A549 (cell line): Measurements from ENCODE around the gene PGK2. TPM values are rescaled to one million over a fixed set of nuclear protein-coding genes. Genes with fewer than 3 reads are reported as not detected.

Experiments used
- ATAC-seq, 2 experiments: fragments of 200-7000 bp in 1 of 2; fragments of >200 bp in 1 of 2; cut with Nextera tagmentation in 1 of 2; cut with Tn5 transposase in 1 of 2; 3 replicates each; pipeline versions ENCODE4 v1.8.0 to v1.9.1; 2018 to 2020; ENCODE audit warnings: mild to moderate bottlenecking in 1 of 2, moderate library complexity in 1 of 2
- CTCF ChIA-PET: fragments of 300-600 bp; sonication (Branson Sonifier 250); formaldehyde crosslinking; extraction: SDS; loops from one replicate; lab custom pipeline; 2021; ENCODE audit warnings: antibody characterized with exemption, inconsistent platforms; lab: Yijun Ruan, JAX
- POLR2A ChIA-PET: fragments of 350-600 bp; formaldehyde crosslinking; extraction: SDS; loops from one replicate; lab custom pipeline; 2021; ENCODE audit warnings: antibody characterized with exemption, inconsistent platforms; lab: Yijun Ruan, JAX
- DNase-seq, 2 experiments: peaks; one replicate each; pipeline versions ENCODE4 v3.0.0 to v3.0.0-alpha.2; 2011 to 2016; ENCODE audit warnings: low read depth in 1 of 2, low spot score in 1 of 2
- FAIRE-seq: peaks from 2 replicates; lab custom pipeline; 2011; peaks lifted over from hg19 to GRCh38; lab: Jason Lieb, UNC
- H3K27ac ChIP-seq, 2 experiments: fragments of >200 bp; sonication (Bioruptor Twin); formaldehyde crosslinking; 3 replicates each; pipeline ENCODE4 v1.5.1; 2016 to 2017
- H3K4me1 ChIP-seq: fragments of >200 bp; sonication (Bioruptor Twin); formaldehyde crosslinking; 3 replicates; pipeline ENCODE4 v1.6.1; 2016
- H3K4me2 ChIP-seq: fragments of >200 bp; sonication (Bioruptor Twin); formaldehyde crosslinking; 3 replicates; pipeline ENCODE4 v1.6.1; 2016
- H3K4me3 ChIP-seq: fragments of >200 bp; sonication (Bioruptor Twin); formaldehyde crosslinking; 3 replicates; pipeline ENCODE4 v1.5.1; 2016
- H3K9me3 ChIP-seq: fragments of >200 bp; sonication (Bioruptor Twin); formaldehyde crosslinking; 3 replicates; pipeline ENCODE4 v1.6.1; 2016
- BCL3 ChIP-seq: fragments of >200 bp; sonication (Bioruptor Twin); formaldehyde crosslinking; IDR thresholded peaks from 3 replicates; pipeline ENCODE4 v1.6.1; 2016
- CBX2 ChIP-seq: fragments of 200-600 bp; sonication (generic); IDR thresholded peaks from 2 replicates; pipeline ENCODE4 v1.6.1; 2016; ENCODE audit warnings: low read depth, mild to moderate bottlenecking, borderline replicate concordance
- CEBPB ChIP-seq, 2 experiments: fragments of >200 bp in 1 of 2; sonication (Bioruptor Twin) in 1 of 2; formaldehyde crosslinking in 1 of 2; IDR thresholded peaks; 2 replicates each; pipeline ENCODE4 v1.6.1; 2012 to 2016
- CHD2 ChIP-seq: fragments of 150-350 bp; IDR thresholded peaks from 2 replicates; pipeline ENCODE4 v1.6.1; 2014; ENCODE audit warnings: low read length; ENCODE audit not compliant: partially characterized antibody
- EP300 ChIP-seq, 2 experiments: fragments of >200 bp; sonication (Bioruptor Twin); formaldehyde crosslinking; IDR thresholded peaks; 2 replicates in 1 of 2; 3 replicates in 1 of 2; pipeline ENCODE4 v1.6.1; 2016 to 2017
- FOXS1 ChIP-seq: fragments of 250-450 bp; sonication (Bioruptor Pico); IDR thresholded peaks from 2 replicates; pipeline ENCODE4 v1.5.0; 2020; ENCODE audit warnings: mild to moderate bottlenecking, moderate library complexity
- HOXA7 ChIP-seq: fragments of 250-450 bp; sonication (Bioruptor Pico); IDR thresholded peaks from 2 replicates; pipeline ENCODE4 v1.5.0; 2020; ENCODE audit warnings: mild to moderate bottlenecking, moderate library complexity
- HOXB13 ChIP-seq: fragments of 250-450 bp; sonication (Bioruptor Pico); IDR thresholded peaks from 2 replicates; pipeline ENCODE4 v1.5.0; 2020; ENCODE audit warnings: low read depth, mild to moderate bottlenecking, moderate library complexity
- JUNB ChIP-seq: fragments of >200 bp; sonication (Bioruptor Twin); formaldehyde crosslinking; IDR thresholded peaks from 2 replicates; pipeline ENCODE4 v1.6.1; 2016
- KDM5A ChIP-seq: fragments of 200-600 bp; sonication (generic); IDR thresholded peaks from 2 replicates; pipeline ENCODE4 v1.6.1; 2016; ENCODE audit warnings: antibody characterized with exemption, mild to moderate bottlenecking
- NR3C1 ChIP-seq: fragments of >200 bp; sonication (Bioruptor Twin); formaldehyde crosslinking; IDR thresholded peaks from 3 replicates; pipeline ENCODE4 v1.6.1; 2017
- PBX3 ChIP-seq: IDR thresholded peaks from 2 replicates; pipeline ENCODE4 v1.6.1; 2012
- POLR2A ChIP-seq: IDR thresholded peaks from 2 replicates; pipeline ENCODE4 v1.6.1; 2012; ENCODE audit warnings: mild to moderate bottlenecking, low read length
- POLR2AphosphoS2 ChIP-seq: conservative IDR thresholded peaks from 2 replicates; pipeline ENCODE4 v1.6.1; 2012; ENCODE audit warnings: low read length, improper control_type of control experiment, inconsistent platforms
- RARB ChIP-seq: fragments of 250-450 bp; sonication (Bioruptor Pico); IDR thresholded peaks from 2 replicates; pipeline ENCODE4 v1.8.0; 2021; ENCODE audit warnings: mild to moderate bottlenecking, moderate library complexity
- RCOR1 ChIP-seq: fragments of 150-350 bp; IDR thresholded peaks from 2 replicates; pipeline ENCODE4 v1.6.1; 2014; ENCODE audit warnings: antibody characterized with exemption, low read length, low read depth
- RFX5 ChIP-seq: fragments of 450-650 bp; IDR thresholded peaks from 2 replicates; pipeline ENCODE4 v1.7.1; 2014; ENCODE audit warnings: antibody characterized with exemption, mild to moderate bottlenecking, moderate library complexity
- RNF2 ChIP-seq: fragments of 200-600 bp; sonication (generic); IDR thresholded peaks from 2 replicates; pipeline ENCODE4 v1.6.1; 2016; ENCODE audit warnings: low read depth, mild to moderate bottlenecking, antibody characterized with exemption, moderate library complexity, borderline replicate concordance
- SMC3 ChIP-seq: fragments of >200 bp; sonication (Bioruptor Twin); formaldehyde crosslinking; IDR thresholded peaks from 3 replicates; pipeline ENCODE4 v1.6.1; 2018; ENCODE audit warnings: inconsistent platforms
- SREBF2 ChIP-seq: fragments of 450-650 bp; IDR thresholded peaks from 2 replicates; pipeline ENCODE4 v1.6.1; 2014; ENCODE audit warnings: mild to moderate bottlenecking, moderate library complexity
- TP53 ChIP-seq: fragments of 250-450 bp; sonication (Bioruptor Pico); IDR thresholded peaks from 2 replicates; pipeline ENCODE4 v1.5.0; 2021; ENCODE audit warnings: mild to moderate bottlenecking, moderate library complexity
- ZNF302 ChIP-seq: fragments of 250-450 bp; sonication (Bioruptor Pico); IDR thresholded peaks from 2 replicates; pipeline ENCODE4 v1.9.0; 2021; ENCODE audit warnings: inconsistent platforms, mild to moderate bottlenecking, moderate library complexity
- ZSCAN20 ChIP-seq: fragments of 250-450 bp; sonication (Bioruptor Pico); IDR thresholded peaks from 2 replicates; pipeline ENCODE4 v1.8.0; 2022; ENCODE audit warnings: mild to moderate bottlenecking, moderate library complexity
- WGBS: methylation state at CpG from one replicate; pipeline ENCODE4 v1.1.6; 2017; ENCODE audit errors: missing lambda C conversion rate; 5-methylcytosine and 5-hydroxymethylcytosine counted together
- polyA plus RNA-seq, 4 experiments: library from polyadenylated mRNA; depleted of rRNA in 3 of 4; stranded (reverse); fragments of >200 nt; fragmentation: RNase III in 1 of 4; extraction: RNeasy Plus Mini Kit Qiagen cat#74134 plus additional on column Dnase treatment in 1 of 4; gene quantifications; 2 replicates in 3 of 4; 3 replicates in 1 of 4; pipeline ENCODE4 v1.2.3, GENCODE V29; 2011 to 2017
- TF ChIP-seq, protein P1 (sequence below): IDR thresholded peaks from 2 replicates; pipeline ENCODE4 v1.6.1; 2012
- TF ChIP-seq, protein P2 (sequence below): fragments of 150-350 bp; IDR thresholded peaks from 2 replicates; pipeline ENCODE4 v1.6.1; 2014; ENCODE audit warnings: low read depth, mild to moderate bottlenecking, low read length
- TF ChIP-seq, protein P3 (sequence below): fragments of 250-450 bp; sonication (Bioruptor Pico); IDR thresholded peaks from 2 replicates; pipeline ENCODE4 v1.5.0; 2020; ENCODE audit warnings: low read depth, mild to moderate bottlenecking, moderate library complexity
- TF ChIP-seq, protein P4 (sequence below): fragments of 450-650 bp; IDR thresholded peaks from 2 replicates; pipeline ENCODE4 v1.6.1; 2014; ENCODE audit warnings: antibody characterized with exemption
- TF ChIP-seq, protein P5 (sequence below): fragments of 250-450 bp; sonication (Bioruptor Pico); IDR thresholded peaks from 2 replicates; pipeline ENCODE4 v1.5.0; 2021; ENCODE audit warnings: mild to moderate bottlenecking, moderate library complexity, borderline replicate concordance

Gene PGK2
- polyA plus RNA-seq, 2 of the 4 experiments (the other 2 are of a cell fraction), result not detected

GRCh38 chr6:49805246-49805645 lies 18.2 kb upstream of the PGK2 start:
- ChIA-PET POLR2A (no interaction called here), CTCF (no interaction called here)
- 42% methylated on average over 2 of the region's 3 CpGs for WGBS
- DNase-seq (no peak), FAIRE-seq (no peak), ATAC-seq (no peak)
- Histone ChIP-seq H3K4me1 (no peaks in the 10 kb centered on the region), H3K4me3 (no peak overlapping the region), H3K27ac (no peak overlapping the region), H3K9me3 (no peaks in the 10 kb centered on the region), H3K4me2 (no peak overlapping the region)
- no peak for TF ChIP-seq KDM5A
- TF ChIP-seq ZNF302, result no peak
- no peak for TF ChIP-seq CBX2
- TF ChIP-seq SMC3, result no peak
- no peak for TF ChIP-seq TP53
- no peak for TF ChIP-seq CHD2
- TF ChIP-seq NR3C1, result no peak
- TF ChIP-seq HOXA7 (CRISPR knock-in tag), result no peak
- TF ChIP-seq EP300 (IDR thresholded peaks at IDR 0.05), result no peak
- TF ChIP-seq RCOR1, result no peak
- TF ChIP-seq, protein P1, sequence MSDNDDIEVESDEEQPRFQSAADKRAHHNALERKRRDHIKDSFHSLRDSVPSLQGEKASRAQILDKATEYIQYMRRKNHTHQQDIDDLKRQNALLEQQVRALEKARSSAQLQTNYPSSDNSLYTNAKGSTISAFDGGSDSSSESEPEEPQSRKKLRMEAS, result no peak
- TF ChIP-seq HOXB13, result no peak
- TF ChIP-seq FOXS1 (CRISPR knock-in tag), result no peak
- no peak for TF ChIP-seq JUNB
- TF ChIP-seq RARB (CRISPR knock-in tag), result no peak
- TF ChIP-seq SREBF2, result no peak
- TF ChIP-seq, protein P2, sequence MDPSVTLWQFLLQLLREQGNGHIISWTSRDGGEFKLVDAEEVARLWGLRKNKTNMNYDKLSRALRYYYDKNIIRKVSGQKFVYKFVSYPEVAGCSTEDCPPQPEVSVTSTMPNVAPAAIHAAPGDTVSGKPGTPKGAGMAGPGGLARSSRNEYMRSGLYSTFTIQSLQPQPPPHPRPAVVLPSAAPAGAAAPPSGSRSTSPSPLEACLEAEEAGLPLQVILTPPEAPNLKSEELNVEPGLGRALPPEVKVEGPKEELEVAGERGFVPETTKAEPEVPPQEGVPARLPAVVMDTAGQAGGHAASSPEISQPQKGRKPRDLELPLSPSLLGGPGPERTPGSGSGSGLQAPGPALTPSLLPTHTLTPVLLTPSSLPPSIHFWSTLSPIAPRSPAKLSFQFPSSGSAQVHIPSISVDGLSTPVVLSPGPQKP, result no peak
- TF ChIP-seq BCL3, result no peak
- TF ChIP-seq, protein P3, sequence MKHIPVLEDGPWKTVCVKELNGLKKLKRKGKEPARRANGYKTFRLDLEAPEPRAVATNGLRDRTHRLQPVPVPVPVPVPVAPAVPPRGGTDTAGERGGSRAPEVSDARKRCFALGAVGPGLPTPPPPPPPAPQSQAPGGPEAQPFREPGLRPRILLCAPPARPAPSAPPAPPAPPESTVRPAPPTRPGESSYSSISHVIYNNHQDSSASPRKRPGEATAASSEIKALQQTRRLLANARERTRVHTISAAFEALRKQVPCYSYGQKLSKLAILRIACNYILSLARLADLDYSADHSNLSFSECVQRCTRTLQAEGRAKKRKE, result no peak

- ATAC-seq, result no peak
- CTCF ChIA-PET, result no interaction called here
These were observed 14.4 kb upstream of the PGK2 start for GRCh38 chr6:49801525-49801924.

More at GRCh38 chr6:49801525-49801924, 14.4 kb upstream of the PGK2 start:
- Histone ChIP-seq H3K27ac (no peak overlapping the region), H3K4me2 (no peak overlapping the region), H3K4me3 (no peak overlapping the region), H3K9me3 (no peaks in the 10 kb centered on the region), H3K4me1 (no peaks in the 10 kb centered on the region)
- TF ChIP-seq CEBPB (IDR thresholded peaks at IDR 0.05) (no peak), RFX5 (no peak), POLR2AphosphoS2 (no peak), POLR2A (no peak), RNF2 (no peak), ZSCAN20 (CRISPR knock-in tag) (no peak), PBX3 (no peak), HOXB13 (no peak)
- TF ChIP-seq, protein P4, sequence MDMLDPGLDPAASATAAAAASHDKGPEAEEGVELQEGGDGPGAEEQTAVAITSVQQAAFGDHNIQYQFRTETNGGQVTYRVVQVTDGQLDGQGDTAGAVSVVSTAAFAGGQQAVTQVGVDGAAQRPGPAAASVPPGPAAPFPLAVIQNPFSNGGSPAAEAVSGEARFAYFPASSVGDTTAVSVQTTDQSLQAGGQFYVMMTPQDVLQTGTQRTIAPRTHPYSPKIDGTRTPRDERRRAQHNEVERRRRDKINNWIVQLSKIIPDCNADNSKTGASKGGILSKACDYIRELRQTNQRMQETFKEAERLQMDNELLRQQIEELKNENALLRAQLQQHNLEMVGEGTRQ, result no peak
- TF ChIP-seq, protein P5, sequence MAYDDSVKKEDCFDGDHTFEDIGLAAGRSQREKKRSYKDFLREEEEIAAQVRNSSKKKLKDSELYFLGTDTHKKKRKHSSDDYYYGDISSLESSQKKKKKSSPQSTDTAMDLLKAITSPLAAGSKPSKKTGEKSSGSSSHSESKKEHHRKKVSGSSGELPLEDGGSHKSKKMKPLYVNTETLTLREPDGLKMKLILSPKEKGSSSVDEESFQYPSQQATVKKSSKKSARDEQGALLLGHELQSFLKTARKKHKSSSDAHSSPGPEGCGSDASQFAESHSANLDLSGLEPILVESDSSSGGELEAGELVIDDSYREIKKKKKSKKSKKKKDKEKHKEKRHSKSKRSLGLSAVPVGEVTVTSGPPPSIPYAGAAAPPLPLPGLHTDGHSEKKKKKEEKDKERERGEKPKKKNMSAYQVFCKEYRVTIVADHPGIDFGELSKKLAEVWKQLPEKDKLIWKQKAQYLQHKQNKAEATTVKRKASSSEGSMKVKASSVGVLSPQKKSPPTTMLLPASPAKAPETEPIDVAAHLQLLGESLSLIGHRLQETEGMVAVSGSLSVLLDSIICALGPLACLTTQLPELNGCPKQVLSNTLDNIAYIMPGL (CRISPR knock-in tag), result no peak
- TF ChIP-seq, protein P3, result no peak
- WGBS, result 81% methylated on average over 8 of the region's 8 CpGs
- POLR2A ChIA-PET, result no interaction called here
- no peak for FAIRE-seq
- no peak for DNase-seq
